Liver (tissue), 9 donors: ENCODE data around the gene TTC7B. TPM values are rescaled to one million over a fixed set of nuclear protein-coding genes. Genes with fewer than 3 reads are reported as not detected.

Experiments
- DNase-seq: peaks from one replicate; pipeline ENCODE4 v3.0.0-alpha.2; 2017; ENCODE audit warnings: low spot score
- H3K27ac ChIP-seq, 2 donors: one replicate each; pipeline ENCODE4 v1.7.0; 2013; ENCODE audit warnings: inconsistent platforms in 2 of 2, low read length in 2 of 2, control low read depth in 1 of 2, low read depth in 1 of 2, mild to moderate bottlenecking in 1 of 2
- H3K27me3 ChIP-seq, 4 donors: one replicate each; pipeline versions ENCODE4 v1.6.1 to v1.7.0; 2013; ENCODE audit warnings: low read length in 3 of 4, inconsistent platforms in 1 of 4, mild to moderate bottlenecking in 1 of 4, moderate library complexity in 1 of 4; ENCODE audit not compliant: control insufficient read depth in 4 of 4, insufficient read depth in 4 of 4
- H3K36me3 ChIP-seq, 4 donors: one replicate each; pipeline versions ENCODE4 v1.6.1 to v1.7.0; 2013; ENCODE audit warnings: low read length in 3 of 4, mild to moderate bottlenecking in 3 of 4, low read depth in 1 of 4, moderate library complexity in 1 of 4; ENCODE audit not compliant: control insufficient read depth in 4 of 4, insufficient read depth in 3 of 4
- H3K4me1 ChIP-seq, 4 donors: one replicate each; pipeline versions ENCODE4 v1.6.1 to v1.7.0; 2013; ENCODE audit warnings: low read length in 3 of 4, mild to moderate bottlenecking in 3 of 4, moderate library complexity in 1 of 4; ENCODE audit not compliant: control insufficient read depth in 4 of 4, insufficient read depth in 4 of 4
- H3K4me3 ChIP-seq, 3 donors: one replicate each; pipeline versions ENCODE4 v1.6.1 to v1.7.0; 2013; ENCODE audit warnings: low read length in 3 of 3, control low read depth in 1 of 3, low read depth in 1 of 3, mild to moderate bottlenecking in 1 of 3
- H3K9ac ChIP-seq, 2 donors: one replicate each; pipeline ENCODE4 v1.7.0; 2013; ENCODE audit warnings: low read length in 2 of 2, mild to moderate bottlenecking in 2 of 2, moderate library complexity in 2 of 2, control low read depth in 1 of 2, low read depth in 1 of 2
- H3K9me3 ChIP-seq, 4 donors: one replicate each; pipeline versions ENCODE4 v1.6.1 to v1.7.0; 2013; ENCODE audit warnings: low read length in 3 of 4; ENCODE audit not compliant: control insufficient read depth in 4 of 4
- EGR1 ChIP-seq, 2 donors: IDR thresholded peaks; 2 replicates each; pipeline ENCODE4 v1.6.1; 2016 to 2018; ENCODE audit warnings: antibody characterized with exemption in 2 of 2, low read depth in 2 of 2
- FOXA1 ChIP-seq: IDR thresholded peaks from 2 replicates; pipeline ENCODE4 v1.6.1; 2016; ENCODE audit warnings: antibody characterized with exemption
- FOXA2 ChIP-seq: IDR thresholded peaks from 2 replicates; pipeline ENCODE4 v1.6.1; 2016; ENCODE audit warnings: antibody characterized with exemption
- HNF4A ChIP-seq, 2 donors: conservative IDR thresholded peaks; 2 replicates each; pipeline ENCODE4 v1.6.1; 2016; ENCODE audit warnings: antibody characterized with exemption in 2 of 2, mild to moderate bottlenecking in 2 of 2
- HNF4G ChIP-seq: IDR thresholded peaks from 2 replicates; pipeline ENCODE4 v1.6.1; 2016; ENCODE audit warnings: antibody characterized with exemption
- JUND ChIP-seq, 2 donors: IDR thresholded peaks; 2 replicates each; pipeline ENCODE4 v1.6.1; 2016; ENCODE audit warnings: antibody characterized with exemption in 2 of 2
- NR2F2 ChIP-seq: IDR thresholded peaks from 2 replicates; pipeline ENCODE4 v1.6.1; 2016; ENCODE audit warnings: antibody characterized with exemption
- RXRA ChIP-seq, 2 donors: IDR thresholded peaks; 2 replicates each; pipeline ENCODE4 v1.6.1; 2017 to 2018; ENCODE audit warnings: antibody characterized with exemption in 2 of 2, mild to moderate bottlenecking in 1 of 2
- TAF1 ChIP-seq: conservative IDR thresholded peaks from 2 replicates; pipeline ENCODE4 v1.6.1; 2016; ENCODE audit warnings: antibody characterized with exemption, mild to moderate bottlenecking
- YY1 ChIP-seq: IDR thresholded peaks from 2 replicates; pipeline ENCODE4 v1.6.1; 2016; ENCODE audit warnings: antibody characterized with exemption, mild to moderate bottlenecking
- WGBS: extraction: QIAGEN DNeasy Blood & Tissue Kit; methylation state at CpG from one replicate; pipeline ENCODE4 v1.1.7; 2013; 5-methylcytosine and 5-hydroxymethylcytosine counted together
- polyA plus RNA-seq, 2 donors: library from polyadenylated mRNA; stranded (reverse) in 1 of 2; unstranded in 1 of 2; fragments of 200-250 nt in 1 of 2; fragments of >200 nt in 1 of 2; fragmentation: Nextera tagmentation in 1 of 2; extraction: Ambion mirVana in 1 of 2; gene quantifications; one replicate each; pipeline versions ENCODE4 v1.2.1 to v1.2.3, GENCODE V29; 2013 to 2015
- total RNA-seq, 2 donors: library from RNA; depleted of rRNA; stranded (reverse); fragments of >200 nt; gene quantifications; one replicate each; pipeline ENCODE4 v1.2.3, GENCODE V29; 2014
- TF ChIP-seq, protein P1 (sequence below): IDR thresholded peaks from 2 replicates; pipeline ENCODE4 v1.6.1; 2016; ENCODE audit warnings: antibody characterized with exemption
- TF ChIP-seq, protein P2 (sequence below): IDR thresholded peaks from 2 replicates; pipeline ENCODE4 v1.6.1; 2016; ENCODE audit warnings: antibody characterized with exemption
- TF ChIP-seq, protein P3 (sequence below): fragments of 150-350 bp; IDR thresholded peaks from 2 replicates; pipeline ENCODE4 v1.5.1; 2017; ENCODE audit warnings: improper control_type of control experiment, low read depth, low read length; ENCODE audit not compliant: missing input control
- TF ChIP-seq, protein P4 (sequence below): IDR thresholded peaks from 2 replicates; pipeline ENCODE4 v1.6.1; 2016; ENCODE audit warnings: antibody characterized with exemption, mild to moderate bottlenecking
- donor health status: healthy.
- donor health status: healthy.
- donor health status: healthy.
- donor health status: healthy.
- donor health status: healthy.

TTC7B gene
- total and polyA plus RNA-seq, 4 donors, result 9.1 to 31.0 (median 12.5) TPM

DNA sequence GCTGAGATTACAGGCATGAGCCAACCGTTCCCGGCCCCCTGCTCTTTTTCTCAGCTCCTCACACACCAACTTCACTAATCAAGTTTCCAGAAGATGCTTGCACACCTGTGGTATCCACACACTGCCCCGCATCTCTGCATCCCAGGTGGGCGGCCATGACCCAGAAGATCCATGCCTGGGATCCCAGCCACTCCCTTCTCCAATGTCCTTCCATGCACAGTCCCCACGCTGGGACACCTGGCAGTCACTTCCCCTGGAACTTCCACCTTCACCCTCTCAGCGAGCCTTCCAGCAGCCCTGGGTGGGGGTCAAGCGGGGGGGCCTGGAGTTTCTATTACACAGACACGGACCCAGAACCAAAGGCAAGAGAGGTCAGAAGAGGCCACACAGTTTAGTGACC, 311.6 kb downstream of the TTC7B start:
- no peak for DNase-seq
- H3K9me3 ChIP-seq, result no peaks in the 10 kb centered on the region
- peaks cover 0 to 3% (median 0%) of the 10 kb centered on the region in 4 donors for H3K4me1 ChIP-seq
- no peak overlapping the region for H3K9ac ChIP-seq
- TF ChIP-seq RXRA (IDR thresholded peaks at IDR 0.05) (no peak), HNF4A (conservative IDR thresholded peaks at IDR 0.05) (no peak), FOXA1 (no peak), TAF1 (no peak)
- TF ChIP-seq, protein P1, sequence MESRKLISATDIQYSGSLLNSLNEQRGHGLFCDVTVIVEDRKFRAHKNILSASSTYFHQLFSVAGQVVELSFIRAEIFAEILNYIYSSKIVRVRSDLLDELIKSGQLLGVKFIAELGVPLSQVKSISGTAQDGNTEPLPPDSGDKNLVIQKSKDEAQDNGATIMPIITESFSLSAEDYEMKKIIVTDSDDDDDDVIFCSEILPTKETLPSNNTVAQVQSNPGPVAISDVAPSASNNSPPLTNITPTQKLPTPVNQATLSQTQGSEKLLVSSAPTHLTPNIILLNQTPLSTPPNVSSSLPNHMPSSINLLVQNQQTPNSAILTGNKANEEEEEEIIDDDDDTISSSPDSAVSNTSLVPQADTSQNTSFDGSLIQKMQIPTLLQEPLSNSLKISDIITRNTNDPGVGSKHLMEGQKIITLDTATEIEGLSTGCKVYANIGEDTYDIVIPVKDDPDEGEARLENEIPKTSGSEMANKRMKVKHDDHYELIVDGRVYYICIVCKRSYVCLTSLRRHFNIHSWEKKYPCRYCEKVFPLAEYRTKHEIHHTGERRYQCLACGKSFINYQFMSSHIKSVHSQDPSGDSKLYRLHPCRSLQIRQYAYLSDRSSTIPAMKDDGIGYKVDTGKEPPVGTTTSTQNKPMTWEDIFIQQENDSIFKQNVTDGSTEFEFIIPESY, result no peak
- no peaks in the 10 kb centered on the region for H3K36me3 ChIP-seq
- H3K27ac ChIP-seq, result no peak overlapping the region
- no peak overlapping the region for H3K4me3 ChIP-seq
- WGBS, result 89% methylated on average over 8 of the region's 8 CpGs
- peaks cover 0 to 4% (median 0%) of the 10 kb centered on the region in 4 donors for H3K27me3 ChIP-seq

DNA sequence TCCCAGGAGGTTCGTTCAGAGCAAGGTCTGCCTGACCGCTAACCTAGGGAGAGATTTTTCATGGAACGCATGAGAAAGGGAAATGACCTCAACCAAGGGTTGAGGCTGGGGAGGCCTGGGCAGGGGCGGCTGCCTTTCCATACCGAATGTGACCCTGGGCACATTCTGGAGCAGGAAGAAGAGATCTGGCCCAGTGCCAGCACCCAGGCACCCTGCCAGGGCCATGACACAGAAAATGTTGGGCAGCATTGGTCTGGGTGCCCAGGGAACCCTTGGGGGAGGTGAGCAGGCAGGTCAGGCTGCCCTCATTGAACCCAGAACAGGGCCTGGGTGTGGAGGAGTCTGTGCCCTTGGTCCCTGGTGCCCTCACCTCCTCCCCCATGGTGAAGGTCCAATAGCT, 312.6 kb downstream of the TTC7B start:
- Histone ChIP-seq H3K9ac (no peak overlapping the region), H3K27ac (no peak overlapping the region), H3K4me1 (peaks cover 0 to 3% (median 0%) of the 10 kb centered on the region in 4 donors), H3K36me3 (no peaks in the 10 kb centered on the region), H3K4me3 (no peak overlapping the region), H3K27me3 (peaks cover 0 to 4% (median 0%) of the 10 kb centered on the region in 4 donors), H3K9me3 (no peaks in the 10 kb centered on the region)
- DNase-seq, result no peak
- WGBS, result 58% methylated on average over 5 of the region's 5 CpGs
- no peak for TF ChIP-seq RXRA (IDR thresholded peaks at IDR 0.05)
- TF ChIP-seq NR2F2, result peak; percentile 13

DNA sequence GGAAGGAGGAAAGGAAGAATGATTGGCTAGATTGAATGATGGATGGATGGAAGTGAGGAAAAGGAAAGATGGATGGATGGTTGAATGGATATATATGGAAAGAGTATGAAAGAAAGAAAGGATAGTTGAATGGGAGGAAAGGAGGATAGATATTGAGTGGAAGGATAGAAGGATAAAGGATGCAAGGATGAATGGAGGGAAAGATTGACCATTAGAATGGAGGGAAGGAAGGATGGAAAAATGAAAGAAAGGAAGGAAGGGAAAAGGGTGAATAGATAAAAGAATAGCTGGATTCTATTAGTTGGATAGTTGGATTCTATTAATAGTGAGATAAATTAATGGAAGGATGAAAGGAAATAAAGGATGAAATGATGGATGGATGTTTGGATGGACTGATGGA, 313.5 kb downstream of the TTC7B start:
- Histone ChIP-seq H3K27me3 (peaks cover 0 to 4% (median 0%) of the 10 kb centered on the region in 4 donors), H3K4me1 (peaks cover 0 to 3% (median 0%) of the 10 kb centered on the region in 4 donors), H3K4me3 (no peak overlapping the region), H3K9me3 (no peaks in the 10 kb centered on the region), H3K27ac (no peak overlapping the region), H3K36me3 (no peaks in the 10 kb centered on the region), H3K9ac (no peak overlapping the region)
- DNase-seq, result no peak
- TF ChIP-seq HNF4G, result no peak
- TF ChIP-seq JUND (IDR thresholded peaks at IDR 0.05), result no peak
- no peak for TF ChIP-seq FOXA2
- TF ChIP-seq, protein P2, sequence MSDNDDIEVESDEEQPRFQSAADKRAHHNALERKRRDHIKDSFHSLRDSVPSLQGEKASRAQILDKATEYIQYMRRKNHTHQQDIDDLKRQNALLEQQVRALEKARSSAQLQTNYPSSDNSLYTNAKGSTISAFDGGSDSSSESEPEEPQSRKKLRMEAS, result no peak
- TF ChIP-seq, protein P3, sequence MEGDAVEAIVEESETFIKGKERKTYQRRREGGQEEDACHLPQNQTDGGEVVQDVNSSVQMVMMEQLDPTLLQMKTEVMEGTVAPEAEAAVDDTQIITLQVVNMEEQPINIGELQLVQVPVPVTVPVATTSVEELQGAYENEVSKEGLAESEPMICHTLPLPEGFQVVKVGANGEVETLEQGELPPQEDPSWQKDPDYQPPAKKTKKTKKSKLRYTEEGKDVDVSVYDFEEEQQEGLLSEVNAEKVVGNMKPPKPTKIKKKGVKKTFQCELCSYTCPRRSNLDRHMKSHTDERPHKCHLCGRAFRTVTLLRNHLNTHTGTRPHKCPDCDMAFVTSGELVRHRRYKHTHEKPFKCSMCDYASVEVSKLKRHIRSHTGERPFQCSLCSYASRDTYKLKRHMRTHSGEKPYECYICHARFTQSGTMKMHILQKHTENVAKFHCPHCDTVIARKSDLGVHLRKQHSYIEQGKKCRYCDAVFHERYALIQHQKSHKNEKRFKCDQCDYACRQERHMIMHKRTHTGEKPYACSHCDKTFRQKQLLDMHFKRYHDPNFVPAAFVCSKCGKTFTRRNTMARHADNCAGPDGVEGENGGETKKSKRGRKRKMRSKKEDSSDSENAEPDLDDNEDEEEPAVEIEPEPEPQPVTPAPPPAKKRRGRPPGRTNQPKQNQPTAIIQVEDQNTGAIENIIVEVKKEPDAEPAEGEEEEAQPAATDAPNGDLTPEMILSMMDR, result no peak
- TF ChIP-seq RXRA (IDR thresholded peaks at IDR 0.05), result no peak
- TF ChIP-seq YY1, result no peak
- no peak for TF ChIP-seq FOXA1
- TF ChIP-seq EGR1 (IDR thresholded peaks at IDR 0.05; ENCODE audit: low read depth in 2 of 2), result no peak
- TF ChIP-seq NR2F2, result no peak
- TF ChIP-seq, protein P1, result no peak
- no peak for TF ChIP-seq HNF4A (conservative IDR thresholded peaks at IDR 0.05)
- TF ChIP-seq TAF1, result no peak
- TF ChIP-seq, protein P4, sequence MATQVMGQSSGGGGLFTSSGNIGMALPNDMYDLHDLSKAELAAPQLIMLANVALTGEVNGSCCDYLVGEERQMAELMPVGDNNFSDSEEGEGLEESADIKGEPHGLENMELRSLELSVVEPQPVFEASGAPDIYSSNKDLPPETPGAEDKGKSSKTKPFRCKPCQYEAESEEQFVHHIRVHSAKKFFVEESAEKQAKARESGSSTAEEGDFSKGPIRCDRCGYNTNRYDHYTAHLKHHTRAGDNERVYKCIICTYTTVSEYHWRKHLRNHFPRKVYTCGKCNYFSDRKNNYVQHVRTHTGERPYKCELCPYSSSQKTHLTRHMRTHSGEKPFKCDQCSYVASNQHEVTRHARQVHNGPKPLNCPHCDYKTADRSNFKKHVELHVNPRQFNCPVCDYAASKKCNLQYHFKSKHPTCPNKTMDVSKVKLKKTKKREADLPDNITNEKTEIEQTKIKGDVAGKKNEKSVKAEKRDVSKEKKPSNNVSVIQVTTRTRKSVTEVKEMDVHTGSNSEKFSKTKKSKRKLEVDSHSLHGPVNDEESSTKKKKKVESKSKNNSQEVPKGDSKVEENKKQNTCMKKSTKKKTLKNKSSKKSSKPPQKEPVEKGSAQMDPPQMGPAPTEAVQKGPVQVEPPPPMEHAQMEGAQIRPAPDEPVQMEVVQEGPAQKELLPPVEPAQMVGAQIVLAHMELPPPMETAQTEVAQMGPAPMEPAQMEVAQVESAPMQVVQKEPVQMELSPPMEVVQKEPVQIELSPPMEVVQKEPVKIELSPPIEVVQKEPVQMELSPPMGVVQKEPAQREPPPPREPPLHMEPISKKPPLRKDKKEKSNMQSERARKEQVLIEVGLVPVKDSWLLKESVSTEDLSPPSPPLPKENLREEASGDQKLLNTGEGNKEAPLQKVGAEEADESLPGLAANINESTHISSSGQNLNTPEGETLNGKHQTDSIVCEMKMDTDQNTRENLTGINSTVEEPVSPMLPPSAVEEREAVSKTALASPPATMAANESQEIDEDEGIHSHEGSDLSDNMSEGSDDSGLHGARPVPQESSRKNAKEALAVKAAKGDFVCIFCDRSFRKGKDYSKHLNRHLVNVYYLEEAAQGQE, result no peak
